ENCODE results near the gene PPP3CA.

GRCh38 chr4:101217353-101218031, 129.8 kb downstream of the PPP3CA start:
- TF ChIP-seq CTCF (conservative IDR thresholded peaks at IDR 0.05 in 1 of 2, IDR thresholded peaks at IDR 0.05 in 1 of 2; ENCODE audit: low read depth in 1 of 2, low read length in 2 of 2) (no peak), EZH2 (IDR thresholded peaks at IDR 0.05; ENCODE audit: low read length, missing control alignments) (no peak)
